ENCODE data around the gene IFNA21. TPM values are rescaled to one million over a fixed set of nuclear protein-coding genes. Genes with fewer than 3 reads are reported as not detected.
"Not testable (repeated sequence)": the region's sequence is repeated elsewhere in the genome, so short reads cannot be mapped to it uniquely, and the experiment has no call there.

The IFNA21 gene
- total and polyA plus RNA-seq, 2 of the 8 experiments (the other 6 are each of a cell fraction or from before 2014, with no cell fraction given) = not detected

GRCh38 chr9:21202105-21202504 is 35.6 kb upstream of the IFNA21 start, which contains the start of gene IFNA7:
Gene IFNA7, minus strand, starts transcription at chr9:21202205. Its CDS starts 40 bp downstream, at chr9:21202165.
- H2AFZ ChIP-seq (ENCODE audit: low read length); H2AK5ac ChIP-seq (ENCODE audit: low read depth, low read length); H2BK5ac ChIP-seq (ENCODE audit: low read depth, low read length); H3K4me1 ChIP-seq (replicated peaks in 1 of 4; ENCODE audit: control insufficient read depth in 3 of 4, insufficient read depth in 4 of 4, low read length in 3 of 4); DNase-seq (ENCODE audit: low read depth in 1 of 2, low spot score in 2 of 2); FAIRE-seq; H3K56ac ChIP-seq (replicated peaks; ENCODE audit: insufficient read length, low read depth, low read length); H3K14ac ChIP-seq (ENCODE audit: insufficient read length); H3K79me2 ChIP-seq (ENCODE audit: control insufficient read depth in 1 of 2, insufficient read depth in 2 of 2, low read length in 2 of 2); H2BK15ac ChIP-seq (ENCODE audit: low read length); H3K4ac ChIP-seq (replicated peaks; ENCODE audit: insufficient read length, low read depth, low read length); POLR2A ChIA-PET (ENCODE audit: partially characterized antibody); H3K23ac ChIP-seq (ENCODE audit: insufficient read length); H3K18ac ChIP-seq (ENCODE audit: extremely low read depth, low read length); H3K4me2 ChIP-seq (ENCODE audit: insufficient read depth in 1 of 2, low read depth in 2 of 2, low read length in 2 of 2); H4K91ac ChIP-seq (replicated peaks; ENCODE audit: insufficient read length, low read length); H4K8ac ChIP-seq (ENCODE audit: extremely low read depth, insufficient read depth, low read length); H2BK120ac ChIP-seq (replicated peaks; ENCODE audit: low read depth, low read length); H3K79me1 ChIP-seq (ENCODE audit: low read depth, low read length); H3K23me2 ChIP-seq (ENCODE audit: low read depth, low read length); H3K36me3 ChIP-seq (ENCODE audit: control insufficient read depth in 2 of 4, insufficient read depth in 4 of 4, low read length in 3 of 4); H3K27me3 ChIP-seq (replicated peaks in 1 of 4; ENCODE audit: control insufficient read depth in 3 of 4, extremely low read depth in 1 of 4, insufficient read depth in 3 of 4, low read length in 3 of 4); H2BK20ac ChIP-seq (ENCODE audit: low read length); H4K20me1 ChIP-seq (replicated peaks in 1 of 2; ENCODE audit: control insufficient read depth in 1 of 2, insufficient read depth in 2 of 2, low read length in 2 of 2); H3K9ac ChIP-seq (replicated peaks in 1 of 4; ENCODE audit: extremely low read depth in 1 of 4, low read depth in 3 of 4, low read length in 3 of 4); H3K4me3 ChIP-seq (ENCODE audit: extremely low read depth in 1 of 4, insufficient read depth in 2 of 4, low read depth in 3 of 4, low read length in 4 of 4); H3K27ac ChIP-seq (ENCODE audit: low read depth, low read length); H2BK12ac ChIP-seq (ENCODE audit: low read depth, low read length); H4K5ac ChIP-seq (ENCODE audit: insufficient read length, low read depth, low read length); H3K9me3 ChIP-seq (ENCODE audit: insufficient read depth in 2 of 2, low read depth in 1 of 2, low read length in 1 of 2): not testable (repeated sequence)
- CTCF ChIA-PET (ENCODE audit: partially characterized antibody) = interaction anchor here (1.5 to 2.7 kb wide), 2 partner anchors 12 to 19 kb away, joined by 4 to 10 read pairs; no protein-coding TSS in a partner anchor
- 82% methylated on average over 4 of the region's 4 CpGs; no CpG with 5 or more reads in 1 of the 2 experiments for WGBS, 2 experiments (ENCODE audit: extremely low coverage in 1 of 2, insufficient coverage in 1 of 2, insufficient read length in 1 of 2, insufficient replicate concordance in 2 of 2, low coverage in 1 of 2, low lambda C conversion rate in 2 of 2, missing lambda C conversion rate in 1 of 2)

All from H1 (cell line).